ENCODE measurements around the gene VPS4A. TPM values are rescaled to one million over a fixed set of nuclear protein-coding genes. Genes with fewer than 3 reads are reported as not detected.
"Not testable (repeated sequence)": the region's sequence is repeated elsewhere in the genome, so short reads cannot be mapped to it uniquely, and the experiment has no call there.

The VPS4A gene
- total RNA-seq, 1 donor from 2014 or later = 21.9 TPM

DNA sequence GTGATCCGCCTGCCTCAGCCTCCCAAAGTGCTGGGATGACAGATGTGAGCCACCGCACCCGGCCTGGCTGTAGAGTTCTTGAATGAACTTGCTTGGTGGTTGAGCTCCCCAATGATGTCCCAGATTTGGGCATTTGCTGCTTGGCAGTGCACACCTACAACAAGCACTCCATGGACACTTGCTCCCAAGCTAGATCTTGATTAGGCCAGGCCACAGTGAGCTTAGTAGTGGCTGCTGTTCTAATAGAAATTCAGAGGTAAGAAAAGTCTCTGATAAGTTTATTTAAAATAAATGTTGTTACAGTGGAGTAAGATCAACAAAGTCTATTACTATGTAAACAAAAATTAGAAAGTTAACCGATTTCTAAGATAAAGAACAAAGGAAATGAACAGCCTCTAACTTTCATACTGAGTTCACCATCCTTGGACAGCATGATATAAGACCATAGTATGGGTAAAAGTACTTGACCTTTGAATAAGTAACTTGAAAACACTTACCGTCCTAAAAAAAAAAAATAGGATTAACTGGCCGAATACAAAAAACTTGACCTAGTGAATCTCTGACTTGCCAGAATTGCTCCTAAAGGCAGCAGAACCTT, 39.5 kb downstream of the VPS4A start:
- H3K27me3 Mint-ChIP-seq (ENCODE audit: insufficient read depth, low read depth) = peaks cover 4% of the 10 kb centered on the region

DNA sequence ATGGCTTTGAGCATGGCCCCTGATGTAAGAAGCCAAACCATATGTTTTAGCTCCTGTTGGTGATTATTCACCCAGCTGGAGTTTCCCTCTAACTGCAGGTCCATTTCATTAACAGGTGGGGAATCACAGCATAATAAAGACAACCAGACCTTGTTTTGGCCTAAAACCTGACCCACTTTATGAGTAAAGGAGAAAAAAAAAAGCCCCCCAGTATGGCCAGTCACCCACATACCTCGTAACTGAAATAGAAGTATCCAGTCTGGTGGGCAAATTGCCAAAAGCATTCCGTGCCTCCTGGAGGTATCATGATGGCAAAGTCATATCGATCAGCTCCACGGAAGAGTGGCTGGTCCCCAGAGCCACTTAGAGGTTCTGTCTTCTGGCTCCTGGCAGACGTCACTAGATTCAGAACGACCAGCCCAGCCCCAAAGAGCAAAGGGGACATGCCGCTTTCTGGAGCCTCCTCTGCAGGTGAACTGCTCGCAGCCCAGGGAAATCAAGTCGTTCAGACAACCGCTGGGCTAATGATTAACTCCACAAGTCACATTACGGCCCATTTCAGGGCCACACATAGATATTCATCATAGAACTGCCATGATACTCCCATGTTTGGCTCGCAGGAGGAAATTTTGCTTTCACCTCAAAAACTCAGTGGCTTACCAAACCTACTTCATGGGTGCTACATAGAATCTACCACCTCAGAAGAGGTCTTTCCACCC, 40.3 kb downstream of the VPS4A start, which contains the start of gene TMED6:
TSS of gene TMED6 (minus strand) at position 478 of the 719 bp plus-strand sequence. CDS start at position 445, 33 bp downstream.
- Histone ChIP-seq H3K9me3 (ENCODE audit: low read depth) (no peaks in the 10 kb centered on the region), H2AFZ (replicated peaks) (no peak within 1 kb of the TSS), H3K4me2 (no peak within 1 kb of the TSS), H3K9ac (no peak within 1 kb of the TSS), H3K79me2 (ENCODE audit: low read depth) (no peaks in the 10 kb centered on the region), H3K4me3 (no peak within 1 kb of the TSS), H3K27me3 (no peaks in the 10 kb centered on the region), H4K20me1 (ENCODE audit: low read depth) (no peaks in the 10 kb centered on the region), H3F3A (ENCODE audit: low read depth) (peaks cover 4% of the 10 kb centered on the region), H3K4me1 (no peaks in the 10 kb centered on the region), H3K27ac (no peak within 1 kb of the TSS), H3K36me3 (peaks cover 5% of the 10 kb centered on the region)
- DNase-seq (ENCODE audit: low spot score) = no peak
- TF ChIP-seq, protein P1, sequence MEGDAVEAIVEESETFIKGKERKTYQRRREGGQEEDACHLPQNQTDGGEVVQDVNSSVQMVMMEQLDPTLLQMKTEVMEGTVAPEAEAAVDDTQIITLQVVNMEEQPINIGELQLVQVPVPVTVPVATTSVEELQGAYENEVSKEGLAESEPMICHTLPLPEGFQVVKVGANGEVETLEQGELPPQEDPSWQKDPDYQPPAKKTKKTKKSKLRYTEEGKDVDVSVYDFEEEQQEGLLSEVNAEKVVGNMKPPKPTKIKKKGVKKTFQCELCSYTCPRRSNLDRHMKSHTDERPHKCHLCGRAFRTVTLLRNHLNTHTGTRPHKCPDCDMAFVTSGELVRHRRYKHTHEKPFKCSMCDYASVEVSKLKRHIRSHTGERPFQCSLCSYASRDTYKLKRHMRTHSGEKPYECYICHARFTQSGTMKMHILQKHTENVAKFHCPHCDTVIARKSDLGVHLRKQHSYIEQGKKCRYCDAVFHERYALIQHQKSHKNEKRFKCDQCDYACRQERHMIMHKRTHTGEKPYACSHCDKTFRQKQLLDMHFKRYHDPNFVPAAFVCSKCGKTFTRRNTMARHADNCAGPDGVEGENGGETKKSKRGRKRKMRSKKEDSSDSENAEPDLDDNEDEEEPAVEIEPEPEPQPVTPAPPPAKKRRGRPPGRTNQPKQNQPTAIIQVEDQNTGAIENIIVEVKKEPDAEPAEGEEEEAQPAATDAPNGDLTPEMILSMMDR (IDR thresholded peaks at IDR 0.05) = no peak
- no peak for TF ChIP-seq EZH2 (IDR thresholded peaks at IDR 0.05)
- no peak for TF ChIP-seq EZH2phosphoT487 (IDR thresholded peaks at IDR 0.05)
- no peaks in the 10 kb centered on the region for H3K4me1 Mint-ChIP-seq
- H3K27ac Mint-ChIP-seq = no peak within 1 kb of the TSS
- peaks cover 6% of the 10 kb centered on the region for H3K36me3 Mint-ChIP-seq
- no peak within 1 kb of the TSS for H3K4me3 Mint-ChIP-seq
- no peaks in the 10 kb centered on the region for H3K9me3 Mint-ChIP-seq
- H3K27me3 Mint-ChIP-seq (ENCODE audit: insufficient read depth, low read depth) = peaks cover 4% of the 10 kb centered on the region

More for the DNA sequence above, 39.5 kb downstream of the VPS4A start:
- Mint-ChIP-seq H3K4me1 (no peaks in the 10 kb centered on the region), H3K4me3 (no peak overlapping the region), H3K36me3 (peaks cover 5% of the 10 kb centered on the region), H3K27ac (no peak overlapping the region), H3K9me3 (no peaks in the 10 kb centered on the region)
- Histone ChIP-seq H3K9me3 (ENCODE audit: low read depth) (no peaks in the 10 kb centered on the region), H3K4me2 (no peak overlapping the region), H3K4me1 (no peaks in the 10 kb centered on the region), H3K27ac (no peak overlapping the region), H3K4me3 (no peak overlapping the region), H2AFZ (replicated peaks) (no peak overlapping the region), H4K20me1 (ENCODE audit: low read depth) (no peaks in the 10 kb centered on the region), H3K36me3 (peaks cover 5% of the 10 kb centered on the region), H3K27me3 (no peaks in the 10 kb centered on the region), H3F3A (ENCODE audit: low read depth) (peaks cover 4% of the 10 kb centered on the region), H3K9ac (no peak overlapping the region), H3K79me2 (ENCODE audit: low read depth) (no peaks in the 10 kb centered on the region)
- no peak for TF ChIP-seq EZH2 (IDR thresholded peaks at IDR 0.05)
- TF ChIP-seq EZH2phosphoT487 (IDR thresholded peaks at IDR 0.05) = no peak
- TF ChIP-seq, protein P1 (IDR thresholded peaks at IDR 0.05) = no peak
- DNase-seq (ENCODE audit: low spot score) = no peak

DNA sequence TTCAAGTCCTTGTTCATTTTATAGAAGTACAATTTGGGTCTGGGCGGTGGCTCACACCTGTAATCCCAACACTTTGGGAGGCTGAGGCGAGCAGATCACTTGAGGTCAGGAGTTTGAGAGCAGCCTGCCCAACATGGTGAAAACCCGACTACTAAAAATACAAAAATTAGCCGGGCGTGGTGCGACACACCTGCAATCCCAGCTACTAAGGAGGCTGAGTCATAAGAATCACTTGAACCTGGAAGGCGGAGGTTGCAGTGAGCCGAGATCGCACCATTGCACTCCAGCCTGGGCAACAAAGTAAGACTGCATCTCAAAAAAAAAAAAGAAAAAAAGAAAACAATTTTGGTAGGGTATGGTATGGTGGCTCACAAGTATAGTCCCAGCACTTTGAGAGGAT, 48.9 kb downstream of the VPS4A start:
- H3K27me3 Mint-ChIP-seq (ENCODE audit: insufficient read depth, low read depth); H3K4me1 Mint-ChIP-seq; H3F3A ChIP-seq (ENCODE audit: low read depth); H3K36me3 ChIP-seq; H3K27ac ChIP-seq; H3K9me3 Mint-ChIP-seq; H3K4me3 ChIP-seq; DNase-seq (ENCODE audit: low spot score); H4K20me1 ChIP-seq (ENCODE audit: low read depth); H2AFZ ChIP-seq (replicated peaks); H3K4me1 ChIP-seq; H3K27me3 ChIP-seq; H3K9me3 ChIP-seq (ENCODE audit: low read depth); H3K4me3 Mint-ChIP-seq; H3K9ac ChIP-seq; H3K27ac Mint-ChIP-seq; H3K79me2 ChIP-seq (ENCODE audit: low read depth); H3K4me2 ChIP-seq: not testable (repeated sequence)
- H3K36me3 Mint-ChIP-seq = peaks cover 18% of the 10 kb centered on the region

DNA sequence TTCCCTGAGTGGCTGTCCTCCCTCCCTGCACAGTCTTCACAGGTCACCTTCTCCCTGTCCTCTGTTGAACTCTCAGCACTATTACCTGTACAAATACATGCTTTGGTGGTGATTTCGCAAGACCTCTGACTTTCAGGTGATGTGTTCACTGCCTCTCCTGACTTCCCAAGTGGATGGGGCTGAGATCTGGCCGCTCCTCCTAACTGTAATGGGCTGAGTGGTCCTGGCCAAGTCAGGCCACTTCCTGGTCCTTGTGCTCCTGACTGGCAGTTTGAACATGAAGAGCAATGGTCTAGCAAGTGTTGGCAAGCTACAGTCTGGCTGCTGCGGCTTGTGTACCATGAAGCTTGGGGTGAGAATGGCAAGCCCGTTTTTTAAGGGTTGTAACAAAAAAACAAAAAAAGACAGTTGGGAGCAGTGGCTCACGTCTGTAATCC, 52.1 kb downstream of the VPS4A start:
- Histone ChIP-seq H3F3A (ENCODE audit: low read depth) (no peaks in the 10 kb centered on the region), H2AFZ (replicated peaks) (no peak overlapping the region), H3K4me2 (no peak overlapping the region), H3K4me3 (no peak overlapping the region), H3K79me2 (ENCODE audit: low read depth) (no peaks in the 10 kb centered on the region), H4K20me1 (ENCODE audit: low read depth) (peaks cover 6% of the 10 kb centered on the region), H3K36me3 (peaks cover 8% of the 10 kb centered on the region), H3K27ac (no peak overlapping the region), H3K9ac (no peak overlapping the region), H3K4me1 (no peaks in the 10 kb centered on the region), H3K9me3 (ENCODE audit: low read depth) (no peaks in the 10 kb centered on the region), H3K27me3 (no peaks in the 10 kb centered on the region)
- TF ChIP-seq, protein P1 (IDR thresholded peaks at IDR 0.05) = no peak
- no peak for TF ChIP-seq EZH2phosphoT487 (IDR thresholded peaks at IDR 0.05)
- no peak for TF ChIP-seq EZH2 (IDR thresholded peaks at IDR 0.05)
- Mint-ChIP-seq H3K27me3 (ENCODE audit: insufficient read depth, low read depth) (peaks cover 12% of the 10 kb centered on the region), H3K4me1 (no peaks in the 10 kb centered on the region), H3K9me3 (no peaks in the 10 kb centered on the region), H3K4me3 (no peak overlapping the region), H3K36me3 (peaks cover 22% of the 10 kb centered on the region), H3K27ac (no peak overlapping the region)
- DNase-seq (ENCODE audit: low spot score) = no peak
